GM19193 (cell line): ENCODE measurements around the gene DYSF.

Source experiments
- POLR2A ChIP-seq: IDR thresholded peaks from 4 replicates; pipeline ENCODE4 v1.6.1; 2011; ENCODE audit not compliant: insufficient read depth, insufficient read length; ENCODE audit errors: extremely low read depth

DYSF gene

GRCh38 chr2:71685073-71685848, 231.9 kb downstream of the DYSF start:
- TF ChIP-seq POLR2A: no peak

DNA sequence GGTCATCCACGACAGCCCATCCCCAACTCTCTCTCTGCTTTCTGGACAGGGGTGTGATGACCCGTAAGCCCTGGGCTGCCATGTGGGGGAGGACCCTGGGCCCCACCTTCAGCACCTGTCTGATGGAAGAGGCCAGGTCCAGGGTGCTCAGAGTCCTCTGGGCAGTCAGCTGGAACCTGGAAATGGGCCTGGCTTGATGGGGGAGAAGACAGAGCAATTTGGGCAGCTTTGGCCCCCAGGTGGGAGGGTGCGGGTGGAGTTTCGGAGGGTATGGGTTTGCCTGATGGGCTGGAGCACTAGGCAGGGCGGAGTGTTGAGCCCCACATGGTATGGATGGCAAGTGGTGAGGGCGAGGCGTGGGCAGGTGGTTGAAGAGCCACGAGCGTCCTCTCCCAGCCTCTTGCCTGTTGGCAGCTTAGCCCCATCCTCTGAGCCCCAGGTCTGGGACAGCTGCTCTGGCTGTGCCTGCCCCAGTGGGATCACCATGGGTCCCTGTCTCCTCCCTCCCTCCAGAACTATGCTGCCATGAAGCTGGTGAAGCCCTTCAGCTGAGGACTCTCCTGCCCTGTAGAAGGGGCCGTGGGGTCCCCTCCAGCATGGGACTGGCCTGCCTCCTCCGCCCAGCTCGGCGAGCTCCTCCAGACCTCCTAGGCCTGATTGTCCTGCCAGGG, 232.7 kb downstream of the DYSF start:
- no peak for TF ChIP-seq POLR2A

DNA sequence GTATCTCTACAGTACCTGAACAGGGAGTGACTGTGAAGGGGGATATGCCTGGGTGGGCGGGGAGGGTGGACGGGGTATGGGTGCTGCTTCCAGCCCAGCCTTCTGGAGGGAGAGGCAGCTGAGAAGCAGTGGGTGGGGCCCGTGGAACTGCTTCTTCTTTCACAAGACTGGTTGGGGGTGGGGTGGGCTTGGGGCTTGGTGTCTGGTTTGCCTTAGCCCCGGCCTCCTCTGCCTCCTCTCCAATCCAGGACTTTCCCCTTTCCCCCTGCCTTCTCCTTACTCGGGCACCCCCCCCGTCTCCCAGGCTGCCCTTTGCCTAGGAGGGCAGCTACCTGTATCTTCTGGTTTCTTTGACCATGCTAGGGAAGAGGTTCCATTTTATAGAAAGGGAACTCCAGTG, 233.4 kb downstream of the DYSF start:
- TF ChIP-seq POLR2A: no peak

GRCh38 chr2:71687412-71687811, 234.1 kb downstream of the DYSF start:
- no peak for TF ChIP-seq POLR2A

GRCh38 chr2:71688530-71688929, 235.2 kb downstream of the DYSF start:
- TF ChIP-seq POLR2A: no peak

DNA sequence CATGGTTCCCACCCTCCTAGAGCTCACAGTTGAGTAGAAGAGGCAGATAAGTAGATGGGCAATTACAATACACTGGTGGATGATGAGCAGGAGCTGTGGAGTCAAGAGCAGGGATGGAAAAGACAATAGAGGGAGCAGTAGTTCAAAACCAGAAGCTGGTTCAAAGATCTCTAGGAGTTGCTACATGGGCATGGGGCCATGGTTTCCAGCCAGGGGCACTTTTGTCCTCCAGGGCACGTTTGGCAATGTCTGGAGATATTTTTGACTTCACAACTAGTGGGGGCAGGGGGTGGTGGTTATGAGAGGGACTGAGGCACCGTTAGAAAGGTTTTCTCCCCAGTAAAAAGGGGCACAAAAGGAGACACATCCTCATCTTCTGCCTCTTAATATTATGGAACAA, 236.0 kb downstream of the DYSF start:
- no peak for TF ChIP-seq POLR2A

DNA sequence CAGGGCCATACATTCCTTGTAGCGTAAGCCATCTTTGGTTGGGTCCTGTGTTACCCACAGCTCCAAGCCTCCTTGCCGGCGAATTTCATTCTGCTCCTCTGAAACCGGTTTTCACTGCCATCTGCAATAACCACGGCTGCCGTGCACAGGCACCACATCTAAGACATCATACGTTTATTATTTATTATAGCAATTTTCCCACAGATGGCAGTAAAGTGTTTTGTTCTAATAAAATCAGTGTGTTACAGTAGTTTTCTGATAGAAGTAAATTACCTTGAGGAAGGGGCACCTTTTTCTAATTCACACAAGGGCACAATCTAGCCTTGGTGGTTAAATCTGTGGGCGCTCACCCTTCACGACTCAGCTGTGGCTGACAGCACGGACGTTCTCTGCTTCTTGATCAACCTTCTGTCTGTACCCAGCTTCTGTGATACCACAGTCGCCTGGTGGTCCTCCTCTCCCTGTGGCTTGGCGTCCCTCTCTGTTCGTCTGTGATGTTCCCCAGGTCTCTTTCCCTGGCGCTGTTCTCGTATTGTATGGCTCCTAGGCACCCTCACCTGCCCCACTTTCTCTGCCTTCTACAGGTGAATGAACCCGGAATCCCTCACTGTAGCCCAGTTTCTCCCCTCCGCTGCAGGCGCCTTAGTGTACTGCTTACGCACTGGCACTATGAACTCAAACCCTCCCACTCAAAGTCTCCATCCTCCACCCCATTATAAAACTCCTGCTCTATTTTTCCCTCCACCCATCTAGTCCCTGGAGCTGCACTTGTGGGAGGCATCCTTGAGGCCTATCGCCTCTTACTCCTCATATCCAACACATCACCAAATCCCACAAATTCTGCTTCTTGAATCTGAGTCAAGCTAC, 236.8 kb downstream of the DYSF start:
- TF ChIP-seq POLR2A: no peak

DNA sequence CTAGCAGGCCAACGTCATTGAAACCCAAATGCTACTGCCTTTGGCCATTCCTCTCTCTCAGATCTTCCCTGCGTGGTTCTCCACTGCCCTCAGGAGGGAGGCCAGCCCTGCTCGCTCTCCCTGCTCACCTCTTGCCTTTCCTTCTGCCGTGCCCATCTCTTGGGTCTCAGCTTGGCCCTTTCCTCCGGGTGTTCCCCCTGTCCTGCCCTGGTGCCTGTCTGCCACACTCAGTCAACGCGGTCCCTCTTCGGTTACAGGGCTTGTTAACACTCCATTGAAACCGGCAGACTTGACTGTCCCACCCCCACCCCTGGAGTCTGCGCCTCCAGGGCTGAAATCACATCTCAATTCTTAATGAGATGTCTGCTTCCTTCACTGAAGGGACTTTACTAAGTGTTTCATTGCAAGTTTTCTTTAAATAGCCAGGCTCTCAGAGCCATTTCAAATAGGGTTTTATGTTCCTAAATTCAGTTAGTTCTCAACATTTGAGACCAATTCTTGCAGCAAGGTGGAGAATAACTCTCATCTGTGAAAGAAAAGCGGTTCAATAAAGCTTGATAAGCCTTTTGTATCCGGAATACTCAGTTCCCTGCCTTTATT, 237.6 kb downstream of the DYSF start:
- TF ChIP-seq POLR2A: no peak

- TF ChIP-seq POLR2A: no peak
Observed at GRCh38 chr2:71691747-71692441, 238.5 kb downstream of the DYSF start.

DNA sequence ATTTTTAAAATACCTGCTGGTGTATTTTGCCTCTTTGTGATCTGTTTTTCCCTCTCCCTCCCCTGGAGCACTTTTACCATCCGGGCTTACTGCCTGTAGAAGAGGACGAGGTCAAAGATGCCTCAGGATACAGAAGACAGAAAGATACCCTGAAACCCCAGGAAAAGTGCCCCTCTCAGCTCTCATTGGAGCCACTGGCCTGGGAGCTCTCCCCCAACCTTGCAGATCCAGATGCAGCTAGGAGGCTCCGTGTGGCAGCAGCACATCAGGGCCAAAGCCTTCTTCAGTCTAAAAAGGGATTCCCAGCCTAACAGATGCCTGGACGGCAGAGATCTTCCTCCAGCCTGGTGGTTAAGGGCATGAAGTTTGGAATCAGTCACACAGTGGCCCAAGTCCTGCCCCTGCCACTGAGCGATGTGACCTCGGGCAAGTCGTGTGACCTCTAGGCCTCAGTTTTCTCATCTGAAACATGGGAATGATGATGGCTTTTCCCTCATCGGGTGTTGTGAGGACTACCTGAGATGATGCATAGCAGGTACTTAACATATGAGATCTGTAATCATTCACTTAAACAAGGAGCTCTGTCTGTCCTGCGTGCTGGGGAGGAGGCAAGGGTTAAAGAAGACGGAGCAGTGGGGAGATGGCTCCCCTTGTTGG, 239.4 kb downstream of the DYSF start:
- TF ChIP-seq POLR2A: no peak

GRCh38 chr2:71693286-71694270, 240.2 kb downstream of the DYSF start:
- no peak for TF ChIP-seq POLR2A

DNA sequence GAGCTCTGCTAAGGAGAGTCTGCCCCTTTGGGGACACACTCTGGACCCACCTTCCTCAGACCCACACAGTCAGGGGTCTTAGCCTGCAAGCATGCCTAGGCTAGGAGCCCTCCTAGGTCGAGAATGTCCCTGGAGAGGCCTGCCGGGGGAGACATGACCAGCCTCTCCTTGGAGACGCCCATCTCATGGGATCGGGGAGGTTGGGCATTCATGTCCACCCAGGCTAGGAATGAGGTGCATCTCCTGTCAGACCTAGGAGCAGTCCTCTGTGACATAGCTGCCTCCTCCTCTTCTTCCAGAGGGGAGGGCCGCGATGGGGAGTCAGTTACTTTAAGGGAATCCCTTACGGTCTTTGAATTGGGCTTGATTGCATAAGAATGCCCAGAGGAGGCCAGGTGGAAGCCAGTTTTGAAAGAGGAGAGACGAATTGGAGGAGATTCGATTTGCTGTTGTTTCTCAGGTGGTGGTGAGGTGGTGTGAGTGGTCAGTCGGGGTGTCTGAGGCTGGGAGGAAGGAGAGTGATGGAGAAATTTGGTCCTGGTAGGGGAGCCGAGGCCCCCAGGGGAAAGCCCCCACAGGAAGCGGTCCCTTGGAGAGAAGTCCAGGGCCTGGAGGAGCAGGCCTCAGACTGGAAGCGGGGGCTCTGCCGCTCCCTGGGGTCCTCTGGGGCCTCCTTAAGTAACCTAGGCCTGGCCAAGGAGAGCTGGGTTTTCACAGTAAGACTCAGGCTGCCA, 241.3 kb downstream of the DYSF start:
- no peak for TF ChIP-seq POLR2A
